ENCODE measurements around the gene ACOX3. TPM values are rescaled to one million over a fixed set of nuclear protein-coding genes. Genes with fewer than 3 reads are reported as not detected.

The ACOX3 gene
- total RNA-seq, 1 experiment from 2014 or later: 11.0 TPM

DNA sequence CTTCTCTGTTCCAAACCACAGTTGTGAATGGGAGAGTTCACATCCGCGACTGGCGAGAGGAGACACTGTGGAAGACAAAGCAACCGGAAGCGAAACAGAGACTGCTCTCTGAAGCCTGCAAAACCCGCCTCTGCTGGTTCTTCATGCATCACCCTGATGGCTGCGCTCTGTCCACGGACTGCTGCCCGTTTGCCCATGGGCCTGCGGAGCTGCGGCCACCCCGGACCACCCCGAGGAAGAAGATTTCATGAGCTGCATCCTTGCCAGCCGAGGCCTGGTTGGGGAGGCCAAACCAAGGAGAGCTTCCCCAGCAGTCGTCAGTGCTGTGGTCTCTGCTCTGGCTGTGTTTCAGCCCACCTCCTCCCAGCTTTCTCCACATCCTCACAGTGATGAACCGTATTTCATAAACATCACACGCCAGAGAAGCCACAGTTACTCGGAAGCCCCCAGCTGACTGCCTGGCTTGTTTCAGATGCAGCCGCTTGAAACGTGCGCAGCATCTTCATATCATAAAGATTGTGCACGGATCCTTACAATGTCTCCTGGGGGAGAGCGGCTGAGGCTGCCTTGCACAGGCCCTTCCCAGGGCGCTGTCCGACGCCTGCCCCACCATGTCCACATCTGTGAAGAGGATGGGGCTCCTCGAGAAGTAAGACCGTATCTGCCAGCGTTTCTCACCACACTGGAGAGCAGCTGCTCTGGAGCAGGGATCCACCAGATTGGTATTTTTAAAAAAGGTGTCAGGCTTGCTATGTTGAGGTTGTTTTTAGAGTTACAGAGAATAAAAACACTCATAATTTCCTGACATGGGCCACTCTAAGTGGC, 35.4 kb upstream of the ACOX3 start:
- no peak for DNase-seq
- no peak overlapping the region for H3K27ac Mint-ChIP-seq (ENCODE audit: unreplicated experiment)

DNA sequence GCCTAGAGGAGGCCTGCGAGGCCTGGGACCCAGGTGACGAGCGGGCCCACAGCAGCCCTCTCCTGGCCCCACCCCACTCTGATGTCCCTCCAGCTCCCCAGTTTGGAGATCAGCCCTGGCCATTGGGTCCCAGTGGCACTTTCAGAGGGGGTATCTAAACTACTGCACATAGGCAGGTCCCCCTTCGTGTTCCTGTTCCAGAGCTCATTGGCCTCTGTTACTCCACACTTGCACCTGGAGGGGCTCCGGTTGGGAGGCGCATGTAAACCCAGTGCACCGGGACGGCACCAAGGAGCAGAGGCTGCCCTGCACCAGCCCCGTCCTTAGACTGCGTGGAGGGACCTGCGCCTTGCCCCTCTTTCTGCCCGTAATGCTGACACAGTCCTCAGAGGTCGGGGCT, 34.3 kb upstream of the ACOX3 start:
- Mint-ChIP-seq H3K4me1 (ENCODE audit: low read depth, unreplicated experiment) (no peaks in the 10 kb centered on the region), H3K4me3 (ENCODE audit: low read depth, unreplicated experiment) (no peak overlapping the region), H3K9me3 (ENCODE audit: low read depth, unreplicated experiment) (no peaks in the 10 kb centered on the region), H3K36me3 (ENCODE audit: insufficient read depth, unreplicated experiment) (peaks cover 4% of the 10 kb centered on the region), H3K27ac (ENCODE audit: unreplicated experiment) (no peak overlapping the region), H3K27me3 (ENCODE audit: unreplicated experiment) (no peaks in the 10 kb centered on the region)
- CTCF ChIA-PET: no interaction called here
- BruUV-seq (replicated peaks): no TSS peak
- DNase-seq: no peak
- intact Hi-C loops (cut with micrococcal nuclease; ENCODE audit: unreplicated experiment): no loop called here
- TF ChIP-seq, protein P1, sequence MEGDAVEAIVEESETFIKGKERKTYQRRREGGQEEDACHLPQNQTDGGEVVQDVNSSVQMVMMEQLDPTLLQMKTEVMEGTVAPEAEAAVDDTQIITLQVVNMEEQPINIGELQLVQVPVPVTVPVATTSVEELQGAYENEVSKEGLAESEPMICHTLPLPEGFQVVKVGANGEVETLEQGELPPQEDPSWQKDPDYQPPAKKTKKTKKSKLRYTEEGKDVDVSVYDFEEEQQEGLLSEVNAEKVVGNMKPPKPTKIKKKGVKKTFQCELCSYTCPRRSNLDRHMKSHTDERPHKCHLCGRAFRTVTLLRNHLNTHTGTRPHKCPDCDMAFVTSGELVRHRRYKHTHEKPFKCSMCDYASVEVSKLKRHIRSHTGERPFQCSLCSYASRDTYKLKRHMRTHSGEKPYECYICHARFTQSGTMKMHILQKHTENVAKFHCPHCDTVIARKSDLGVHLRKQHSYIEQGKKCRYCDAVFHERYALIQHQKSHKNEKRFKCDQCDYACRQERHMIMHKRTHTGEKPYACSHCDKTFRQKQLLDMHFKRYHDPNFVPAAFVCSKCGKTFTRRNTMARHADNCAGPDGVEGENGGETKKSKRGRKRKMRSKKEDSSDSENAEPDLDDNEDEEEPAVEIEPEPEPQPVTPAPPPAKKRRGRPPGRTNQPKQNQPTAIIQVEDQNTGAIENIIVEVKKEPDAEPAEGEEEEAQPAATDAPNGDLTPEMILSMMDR (IDR thresholded peaks at IDR 0.05; ENCODE audit: unreplicated experiment): no peak

More for the DNA sequence above, 35.4 kb upstream of the ACOX3 start:
- TF ChIP-seq, protein P1 (IDR thresholded peaks at IDR 0.05; ENCODE audit: unreplicated experiment): no peak
- CTCF ChIA-PET: no interaction called here
- Mint-ChIP-seq H3K4me1 (ENCODE audit: low read depth, unreplicated experiment) (no peaks in the 10 kb centered on the region), H3K36me3 (ENCODE audit: insufficient read depth, unreplicated experiment) (peaks cover 4% of the 10 kb centered on the region), H3K27me3 (ENCODE audit: unreplicated experiment) (no peaks in the 10 kb centered on the region), H3K9me3 (ENCODE audit: low read depth, unreplicated experiment) (no peaks in the 10 kb centered on the region), H3K4me3 (ENCODE audit: low read depth, unreplicated experiment) (no peak overlapping the region)
- intact Hi-C loops (cut with micrococcal nuclease; ENCODE audit: unreplicated experiment): no loop called here
- no TSS peak for BruUV-seq (replicated peaks)

DNA sequence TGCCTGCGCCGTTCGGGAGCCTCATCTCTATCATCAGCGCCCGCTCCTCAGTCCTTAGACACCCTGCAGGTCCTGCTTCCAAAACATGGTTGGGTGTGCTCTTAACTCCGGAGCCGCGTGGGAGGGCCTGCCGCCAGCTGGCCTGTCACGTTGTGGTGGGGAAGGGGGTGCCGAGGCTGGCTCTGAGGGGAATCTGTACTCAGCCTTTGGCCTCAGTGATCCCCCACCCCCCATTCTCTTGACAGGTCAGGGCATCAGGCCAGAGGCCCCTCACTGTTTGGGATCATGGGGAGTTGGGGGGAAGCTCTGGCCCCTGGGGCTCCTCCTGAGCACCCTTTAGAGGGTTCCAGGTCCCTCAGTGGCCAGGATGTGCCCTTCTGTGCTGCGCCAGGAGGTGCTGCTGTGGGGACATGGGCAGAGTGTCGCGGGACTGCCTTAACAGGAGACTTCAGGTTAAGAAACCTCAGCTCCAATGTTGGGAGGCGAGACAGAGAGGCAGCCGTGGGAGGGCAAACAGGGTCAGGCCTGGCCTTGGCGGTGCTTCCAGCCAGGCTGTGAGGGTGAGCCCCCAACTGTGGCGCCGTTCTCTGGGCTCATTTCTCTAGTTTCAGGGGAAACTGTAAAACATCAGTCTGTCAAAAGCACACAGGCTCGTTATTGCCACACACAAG, 33.5 kb upstream of the ACOX3 start:
- H3K27me3 Mint-ChIP-seq (ENCODE audit: unreplicated experiment): no peaks in the 10 kb centered on the region
- no peak overlapping the region for H3K27ac Mint-ChIP-seq (ENCODE audit: unreplicated experiment)
- BruUV-seq (replicated peaks): no TSS peak
- no peaks in the 10 kb centered on the region for H3K9me3 Mint-ChIP-seq (ENCODE audit: low read depth, unreplicated experiment)
- no peak overlapping the region for H3K4me3 Mint-ChIP-seq (ENCODE audit: low read depth, unreplicated experiment)
- DNase-seq: no peak
- intact Hi-C loops (cut with micrococcal nuclease; ENCODE audit: unreplicated experiment): no loop called here
- CTCF ChIA-PET: no interaction called here
- H3K36me3 Mint-ChIP-seq (ENCODE audit: insufficient read depth, unreplicated experiment): peaks cover under 1% of the 10 kb centered on the region
- TF ChIP-seq, protein P1 (IDR thresholded peaks at IDR 0.05; ENCODE audit: unreplicated experiment): no peak
- no peaks in the 10 kb centered on the region for H3K4me1 Mint-ChIP-seq (ENCODE audit: low read depth, unreplicated experiment)

DNA sequence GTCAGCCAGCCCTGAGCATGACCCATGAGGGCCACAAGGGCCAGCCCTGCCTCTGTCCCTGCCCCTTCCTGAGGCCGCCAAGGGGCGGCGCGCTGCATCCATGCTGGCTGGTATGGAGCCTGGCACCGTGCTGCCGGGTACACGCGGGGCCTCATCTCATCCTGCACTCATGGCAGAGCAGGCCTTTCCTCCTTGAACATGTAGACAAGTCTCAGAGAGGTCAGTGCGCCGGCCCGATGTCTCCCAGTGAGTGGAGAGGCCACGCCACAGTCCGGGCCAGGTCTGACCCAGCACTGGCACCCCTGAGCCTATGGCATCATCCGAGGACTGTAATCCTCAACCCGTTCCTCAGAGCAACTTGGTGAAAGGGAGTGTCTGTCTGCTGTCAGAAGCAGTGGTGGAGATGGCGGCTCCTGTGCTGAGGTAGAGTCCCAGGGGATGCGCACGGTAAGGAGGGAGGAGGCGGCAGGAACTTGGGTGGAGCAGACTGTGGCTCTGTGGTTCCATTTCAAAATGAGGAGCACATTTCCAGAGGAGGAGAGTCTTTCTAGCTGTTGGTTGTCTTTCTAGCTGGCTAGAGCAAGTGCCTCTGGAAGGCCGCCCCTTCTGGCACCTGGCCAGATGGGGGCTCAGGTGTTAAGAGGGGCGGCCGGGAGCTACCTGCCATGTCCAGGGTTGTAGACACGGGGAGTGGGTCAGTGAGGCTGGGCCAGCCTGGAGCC, 32.8 kb upstream of the ACOX3 start:
- Mint-ChIP-seq H3K9me3 (ENCODE audit: low read depth, unreplicated experiment) (no peaks in the 10 kb centered on the region), H3K36me3 (ENCODE audit: insufficient read depth, unreplicated experiment) (no peaks in the 10 kb centered on the region), H3K4me3 (ENCODE audit: low read depth, unreplicated experiment) (no peak overlapping the region), H3K27me3 (ENCODE audit: unreplicated experiment) (no peaks in the 10 kb centered on the region), H3K4me1 (ENCODE audit: low read depth, unreplicated experiment) (no peaks in the 10 kb centered on the region), H3K27ac (ENCODE audit: unreplicated experiment) (no peak overlapping the region)
- CTCF ChIA-PET: no interaction called here
- TF ChIP-seq, protein P1 (IDR thresholded peaks at IDR 0.05; ENCODE audit: unreplicated experiment): no peak
- no peak for DNase-seq
- BruUV-seq (replicated peaks): no TSS peak
- intact Hi-C loops (cut with micrococcal nuclease; ENCODE audit: unreplicated experiment): no loop called here
